ENCODE measurements around the gene LRRC27.

DNA sequence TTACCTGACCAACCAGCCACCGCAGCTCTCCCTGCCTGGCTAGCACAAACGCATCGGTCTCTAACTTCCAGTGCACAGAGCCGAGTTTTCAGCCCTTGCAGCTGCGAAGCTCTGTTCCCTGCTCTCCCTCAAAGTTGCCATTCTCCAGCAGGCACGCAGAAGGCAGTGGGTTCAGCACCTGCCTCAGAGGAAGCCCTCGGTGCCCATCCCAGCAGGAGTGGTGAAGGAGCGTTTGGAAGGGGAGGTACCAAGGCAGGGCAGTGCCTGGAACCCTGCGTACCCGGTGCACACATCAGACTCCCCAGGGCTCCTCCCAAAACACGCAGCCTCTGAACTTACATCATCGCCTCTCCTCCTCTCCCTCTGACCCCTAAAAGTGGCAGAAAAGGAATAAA is 22.5 kb upstream of the LRRC27 start:
- TF ChIP-seq POLR2A (IDR thresholded peaks at IDR 0.05; ENCODE audit: low read length) (no peak), GATA1 (IDR thresholded peaks at IDR 0.05; ENCODE audit: low read depth, low read length) (no peak)

All from erythroblast (primary cell).